Muscle layer of colon (tissue), 2 donors: ENCODE data around the gene DCLRE1B.

ENCODE experiments used
- H3K27ac ChIP-seq: one replicate; pipeline ENCODE4 v1.7.0; 2013; ENCODE audit warnings: low read depth, mild to moderate bottlenecking, low read length, moderate library complexity
- H3K27me3 ChIP-seq, 2 donors: one replicate each; pipeline ENCODE4 v1.7.0; 2013; ENCODE audit warnings: low read length in 2 of 2, mild to moderate bottlenecking in 2 of 2; ENCODE audit not compliant: insufficient read depth in 2 of 2, control insufficient read depth in 1 of 2
- H3K36me3 ChIP-seq: one replicate; pipeline ENCODE4 v1.7.0; 2013; ENCODE audit warnings: mild to moderate bottlenecking, low read length; ENCODE audit not compliant: insufficient read depth
- H3K4me1 ChIP-seq: one replicate; pipeline ENCODE4 v1.7.0; 2013; ENCODE audit warnings: mild to moderate bottlenecking, low read length; ENCODE audit not compliant: insufficient read depth
- H3K4me3 ChIP-seq, 2 donors: one replicate each; pipeline ENCODE4 v1.7.0; 2013; ENCODE audit warnings: low read length in 2 of 2, low read depth in 1 of 2, mild to moderate bottlenecking in 1 of 2, moderate library complexity in 1 of 2
- H3K9ac ChIP-seq: one replicate; pipeline ENCODE4 v1.7.0; 2013; ENCODE audit warnings: low read length
- H3K9me3 ChIP-seq: one replicate; pipeline ENCODE4 v1.7.0; 2013; ENCODE audit warnings: mild to moderate bottlenecking, low read length
- donor health status: abdominal sarcoma.
- donor health status: Adenocarcinoma of cecum.

DCLRE1B gene

GRCh38 chr1:113891631-113892220 lies 13.4 kb upstream of the DCLRE1B start:
- H3K27ac ChIP-seq, result no peak overlapping the region
- H3K9me3 ChIP-seq, result no peaks in the 10 kb centered on the region
- peaks cover 15% of the 10 kb centered on the region for H3K36me3 ChIP-seq
- H3K4me3 ChIP-seq, result no peak overlapping the region
- H3K27me3 ChIP-seq, result no peaks in the 10 kb centered on the region
- no peak overlapping the region for H3K9ac ChIP-seq
- H3K4me1 ChIP-seq, result no peaks in the 10 kb centered on the region

GRCh38 chr1:113893267-113893666 lies 11.9 kb upstream of the DCLRE1B start:
- Histone ChIP-seq H3K4me3 (no peak overlapping the region), H3K4me1 (no peaks in the 10 kb centered on the region), H3K9me3 (no peaks in the 10 kb centered on the region), H3K27ac (no peak overlapping the region), H3K9ac (no peak overlapping the region), H3K27me3 (no peaks in the 10 kb centered on the region), H3K36me3 (peaks cover 27% of the 10 kb centered on the region)

- no peak overlapping the region for H3K27ac ChIP-seq
- H3K9ac ChIP-seq, result no peak overlapping the region
- no peak overlapping the region for H3K4me3 ChIP-seq
- H3K36me3 ChIP-seq, result peaks cover 41% of the 10 kb centered on the region
- H3K27me3 ChIP-seq, result no peaks in the 10 kb centered on the region
- H3K9me3 ChIP-seq, result no peaks in the 10 kb centered on the region
- H3K4me1 ChIP-seq, result no peaks in the 10 kb centered on the region
Observed at GRCh38 chr1:113895098-113895497, 10.0 kb upstream of the DCLRE1B start.

GRCh38 chr1:113895961-113896360 lies 9.2 kb upstream of the DCLRE1B start:
- no peak overlapping the region for H3K4me3 ChIP-seq
- peaks cover 43% of the 10 kb centered on the region for H3K36me3 ChIP-seq
- no peaks in the 10 kb centered on the region for H3K9me3 ChIP-seq
- no peak overlapping the region for H3K9ac ChIP-seq
- no peaks in the 10 kb centered on the region for H3K4me1 ChIP-seq
- no peak overlapping the region for H3K27ac ChIP-seq
- H3K27me3 ChIP-seq, result no peaks in the 10 kb centered on the region

GRCh38 chr1:113898241-113898814 lies 6.8 kb upstream of the DCLRE1B start:
- peaks cover 2% of the 10 kb centered on the region for H3K4me1 ChIP-seq
- H3K9ac ChIP-seq, result no peak overlapping the region
- H3K9me3 ChIP-seq, result no peaks in the 10 kb centered on the region
- no peak overlapping the region for H3K4me3 ChIP-seq
- H3K27me3 ChIP-seq, result no peaks in the 10 kb centered on the region
- H3K36me3 ChIP-seq, result peaks cover 43% of the 10 kb centered on the region
- no peak overlapping the region for H3K27ac ChIP-seq

- no peaks in the 10 kb centered on the region for H3K27me3 ChIP-seq
- peaks cover 43% of the 10 kb centered on the region for H3K36me3 ChIP-seq
- H3K9me3 ChIP-seq, result no peaks in the 10 kb centered on the region
- H3K27ac ChIP-seq, result no peak overlapping the region
- H3K4me3 ChIP-seq, result no peak overlapping the region
- H3K4me1 ChIP-seq, result peaks cover 10% of the 10 kb centered on the region
- H3K9ac ChIP-seq, result no peak overlapping the region
Observed at GRCh38 chr1:113899111-113899510, 6.0 kb upstream of the DCLRE1B start.

GRCh38 chr1:113901191-113901590 lies 3.9 kb upstream of the DCLRE1B start:
- H3K9ac ChIP-seq, result no peak overlapping the region

GRCh38 chr1:113903501-113904292 lies 1.4 kb upstream of the DCLRE1B start:
- H3K27me3 ChIP-seq, result no peaks in the 10 kb centered on the region
- H3K27ac ChIP-seq, result peak overlapping the region; percentile 94
- H3K36me3 ChIP-seq, result peaks cover 24% of the 10 kb centered on the region
- H3K9ac ChIP-seq, result peak overlapping the region; percentile 79
- peaks cover 15% of the 10 kb centered on the region for H3K4me1 ChIP-seq
- peak overlapping the region; percentile 40 to 87 for H3K4me3 ChIP-seq
- H3K9me3 ChIP-seq, result no peaks in the 10 kb centered on the region

More at GRCh38 chr1:113901191-113901590, 3.9 kb upstream of the DCLRE1B start:
- Histone ChIP-seq H3K27ac (no peak overlapping the region), H3K4me3 (no peak overlapping the region), H3K36me3 (peaks cover 30% of the 10 kb centered on the region), H3K4me1 (peaks cover 15% of the 10 kb centered on the region), H3K27me3 (no peaks in the 10 kb centered on the region), H3K9me3 (no peaks in the 10 kb centered on the region)

GRCh38 chr1:113904293-113904673 lies 843 bp upstream of the DCLRE1B start:
- H3K9ac ChIP-seq, result peak overlapping the region; percentile 79
- H3K36me3 ChIP-seq, result peaks cover 23% of the 10 kb centered on the region
- H3K4me1 ChIP-seq, result peaks cover 15% of the 10 kb centered on the region

GRCh38 chr1:113905435-113905861 lies 322 bp downstream of the DCLRE1B start:
- H3K36me3 ChIP-seq, result peaks cover 17% of the 10 kb centered on the region
- peak overlapping the region; percentile 79 for H3K9ac ChIP-seq
- H3K9me3 ChIP-seq, result no peaks in the 10 kb centered on the region
- peaks cover 15% of the 10 kb centered on the region for H3K4me1 ChIP-seq
- no peaks in the 10 kb centered on the region for H3K27me3 ChIP-seq
- peak overlapping the region; percentile 90 for H3K27ac ChIP-seq
- peak overlapping the region; percentile 63 to 95 for H3K4me3 ChIP-seq

More at GRCh38 chr1:113904293-113904673, 843 bp upstream of the DCLRE1B start:
- Histone ChIP-seq H3K27me3 (no peaks in the 10 kb centered on the region), H3K4me3 (peak overlapping the region; percentile 40 to 87), H3K9me3 (no peaks in the 10 kb centered on the region), H3K27ac (peak overlapping the region; percentile 94)

- H3K4me3 ChIP-seq, result no peak overlapping the region
Observed at GRCh38 chr1:113912594-113913311, 7.6 kb downstream of the DCLRE1B start.

More at GRCh38 chr1:113912594-113913311, 7.6 kb downstream of the DCLRE1B start:
- Histone ChIP-seq H3K27ac (peak overlapping the region; percentile 50), H3K36me3 (peaks cover 32% of the 10 kb centered on the region), H3K9ac (no peak overlapping the region), H3K9me3 (no peaks in the 10 kb centered on the region), H3K4me1 (peaks cover 13% of the 10 kb centered on the region), H3K27me3 (no peaks in the 10 kb centered on the region)
